ENCODE measurements around the gene FAM200A. TPM values are rescaled to one million over a fixed set of nuclear protein-coding genes. Genes with fewer than 3 reads are reported as not detected.
A peak's percentile ranks its signal among the peaks of the same experiment; 100 is the strongest.

FAM200A gene
- total and polyA plus RNA-seq, 2 of the 13 experiments (the other 11 are each of a cell fraction or from before 2014, with no cell fraction given), result 4.7 to 6.3 TPM

- TF ChIP-seq NFE2L1 (CRISPR knock-in tag; IDR thresholded peaks at IDR 0.05; ENCODE audit: borderline replicate concordance) (no peak; the same call in 1 of the 2 replicates), KDM6A (CRISPR knock-in tag; IDR thresholded peaks at IDR 0.05; ENCODE audit: low read depth) (no peak), PRMT3 (CRISPR knock-in tag; IDR thresholded peaks at IDR 0.05; ENCODE audit: borderline replicate concordance, low read depth) (no peak), ZNF335 (CRISPR knock-in tag; IDR thresholded peaks at IDR 0.05) (peak; percentile 77; the same call in 1 of the 2 replicates), MATR3 (CRISPR knock-in tag; IDR thresholded peaks at IDR 0.05) (no peak), ZNF543 (CRISPR knock-in tag; IDR thresholded peaks at IDR 0.05) (0 out of 2 replicates have a peak, but pooled peaks have one; percentile 39), RXRA (CRISPR knock-in tag; IDR thresholded peaks at IDR 0.05) (peak; percentile 48; the same call in 1 of the 2 replicates), ZNF766 (CRISPR knock-in tag; IDR thresholded peaks at IDR 0.05; ENCODE audit: borderline replicate concordance) (no peak), BCL3 (CRISPR knock-in tag; IDR thresholded peaks at IDR 0.05) (peak; percentile 91), ZNF768 (CRISPR knock-in tag; IDR thresholded peaks at IDR 0.05) (peak; percentile 56), PAF1 (CRISPR knock-in tag; IDR thresholded peaks at IDR 0.05) (no peak), NR2F1 (CRISPR knock-in tag; IDR thresholded peaks at IDR 0.05) (no peak), EZH2 (conservative IDR thresholded peaks at IDR 0.05; ENCODE audit: low read depth, low read length) (no peak), KDM5A (IDR thresholded peaks at IDR 0.05; ENCODE audit: borderline replicate concordance, low read length) (peak; percentile 77), TFDP1 (CRISPR knock-in tag; IDR thresholded peaks at IDR 0.05; ENCODE audit: borderline replicate concordance) (no peak; the same call in 1 of the 2 replicates), MEIS1 (CRISPR knock-in tag; IDR thresholded peaks at IDR 0.05; ENCODE audit: borderline replicate concordance) (no peak; the same call in 1 of the 2 replicates), ZNF512B (CRISPR knock-in tag; IDR thresholded peaks at IDR 0.05; ENCODE audit: borderline replicate concordance) (no peak), SNAPC5 (CRISPR knock-in tag; IDR thresholded peaks at IDR 0.05; ENCODE audit: borderline replicate concordance) (peak; percentile 81; the same call in 1 of the 2 replicates), ARNTL (CRISPR knock-in tag; IDR thresholded peaks at IDR 0.05) (no peak), ZBTB21 (CRISPR knock-in tag; IDR thresholded peaks at IDR 0.05) (peak; percentile 48), REXO4 (CRISPR knock-in tag; IDR thresholded peaks at IDR 0.05; ENCODE audit: borderline replicate concordance) (no peak), POLR2G (IDR thresholded peaks at IDR 0.05; ENCODE audit: low read depth, low read length) (peak; percentile 92), CAMTA2 (CRISPR knock-in tag; IDR thresholded peaks at IDR 0.05; ENCODE audit: borderline replicate concordance) (peak; percentile 69; the same call in 1 of the 2 replicates), KDM4B (CRISPR knock-in tag; IDR thresholded peaks at IDR 0.05) (peak; percentile 61; the same call in 1 of the 2 replicates)
Observed at GRCh38 chr7:99558306-99559174, 6.6 kb upstream of the FAM200A start, which contains the start of gene ZNF655 (continued).

All from HepG2 (cell line).